Chondrocyte (in vitro differentiated cells): ENCODE data around the gene SPOCK1. TPM values are rescaled to one million over a fixed set of nuclear protein-coding genes. Genes with fewer than 3 reads are reported as not detected.

Experiments
- DNase-seq: peaks from one replicate; pipeline ENCODE4 v3.0.0; 2021; ENCODE audit warnings: mixed read lengths, low spot score
- H3K27ac Mint-ChIP-seq: one replicate; pipeline ENCODE4 v1.8.0; 2021; ENCODE audit warnings: mild to moderate bottlenecking, moderate library complexity, mixed read lengths; ENCODE audit not compliant: unreplicated experiment
- H3K27me3 Mint-ChIP-seq: 2 replicates; pipeline ENCODE4 v1.8.0; 2021; ENCODE audit warnings: low read depth, mixed read lengths
- H3K36me3 Mint-ChIP-seq: 2 replicates; pipeline ENCODE4 v1.8.0; 2021; ENCODE audit warnings: low read depth, mixed read lengths
- H3K4me1 Mint-ChIP-seq: 2 replicates; pipeline ENCODE4 v1.8.0; 2021; ENCODE audit warnings: low read depth, mild to moderate bottlenecking, mixed read lengths
- H3K4me3 Mint-ChIP-seq: one replicate; pipeline ENCODE4 v1.8.0; 2021; ENCODE audit warnings: mild to moderate bottlenecking, moderate library complexity, mixed read lengths; ENCODE audit not compliant: unreplicated experiment
- H3K9me3 Mint-ChIP-seq: 2 replicates; pipeline ENCODE4 v1.8.0; 2021; ENCODE audit warnings: low read depth, mixed read lengths
- total RNA-seq: library from RNA; stranded (reverse); gene quantifications from 3 replicates; pipeline ENCODE4 v1.2.1, GENCODE V29; 2021
- TF ChIP-seq, protein P1 (sequence below): fragments of 200-600 bp; sonication (generic); IDR thresholded peaks from 2 replicates; pipeline ENCODE4 v1.5.0; 2021; ENCODE audit warnings: antibody characterized with exemption, mild to moderate bottlenecking, moderate library complexity

SPOCK1 gene
- total RNA-seq, 1 donor from 2014 or later: 127 TPM

DNA sequence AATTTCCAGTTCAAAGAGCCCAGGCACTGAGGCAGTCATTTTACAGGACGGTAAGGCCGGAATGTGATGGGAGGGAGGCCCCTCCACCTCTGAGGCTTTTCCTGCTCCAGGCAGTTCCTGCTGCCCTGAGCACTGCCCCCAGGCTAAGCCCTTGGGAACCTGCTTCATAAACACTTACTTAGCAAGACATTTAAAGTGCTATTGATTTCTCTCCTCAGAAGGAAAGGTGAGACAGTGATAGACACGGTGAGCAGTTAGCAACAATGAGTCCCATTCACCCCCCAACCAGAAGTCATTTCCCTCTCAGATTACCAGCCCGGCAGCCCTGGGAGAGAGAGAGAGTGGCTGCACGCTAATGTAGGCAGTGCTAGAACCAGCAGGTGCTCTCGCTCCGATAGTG, 462.5 kb downstream of the SPOCK1 start:
- TF ChIP-seq, protein P1, sequence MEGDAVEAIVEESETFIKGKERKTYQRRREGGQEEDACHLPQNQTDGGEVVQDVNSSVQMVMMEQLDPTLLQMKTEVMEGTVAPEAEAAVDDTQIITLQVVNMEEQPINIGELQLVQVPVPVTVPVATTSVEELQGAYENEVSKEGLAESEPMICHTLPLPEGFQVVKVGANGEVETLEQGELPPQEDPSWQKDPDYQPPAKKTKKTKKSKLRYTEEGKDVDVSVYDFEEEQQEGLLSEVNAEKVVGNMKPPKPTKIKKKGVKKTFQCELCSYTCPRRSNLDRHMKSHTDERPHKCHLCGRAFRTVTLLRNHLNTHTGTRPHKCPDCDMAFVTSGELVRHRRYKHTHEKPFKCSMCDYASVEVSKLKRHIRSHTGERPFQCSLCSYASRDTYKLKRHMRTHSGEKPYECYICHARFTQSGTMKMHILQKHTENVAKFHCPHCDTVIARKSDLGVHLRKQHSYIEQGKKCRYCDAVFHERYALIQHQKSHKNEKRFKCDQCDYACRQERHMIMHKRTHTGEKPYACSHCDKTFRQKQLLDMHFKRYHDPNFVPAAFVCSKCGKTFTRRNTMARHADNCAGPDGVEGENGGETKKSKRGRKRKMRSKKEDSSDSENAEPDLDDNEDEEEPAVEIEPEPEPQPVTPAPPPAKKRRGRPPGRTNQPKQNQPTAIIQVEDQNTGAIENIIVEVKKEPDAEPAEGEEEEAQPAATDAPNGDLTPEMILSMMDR: no peak
- H3K36me3 Mint-ChIP-seq: no peaks in the 10 kb centered on the region
- no peaks in the 10 kb centered on the region for H3K9me3 Mint-ChIP-seq
- H3K4me3 Mint-ChIP-seq: no peak overlapping the region
- H3K4me1 Mint-ChIP-seq: peaks cover 5% of the 10 kb centered on the region
- no peak overlapping the region for H3K27ac Mint-ChIP-seq
- H3K27me3 Mint-ChIP-seq: no peaks in the 10 kb centered on the region
- DNase-seq: no peak

DNA sequence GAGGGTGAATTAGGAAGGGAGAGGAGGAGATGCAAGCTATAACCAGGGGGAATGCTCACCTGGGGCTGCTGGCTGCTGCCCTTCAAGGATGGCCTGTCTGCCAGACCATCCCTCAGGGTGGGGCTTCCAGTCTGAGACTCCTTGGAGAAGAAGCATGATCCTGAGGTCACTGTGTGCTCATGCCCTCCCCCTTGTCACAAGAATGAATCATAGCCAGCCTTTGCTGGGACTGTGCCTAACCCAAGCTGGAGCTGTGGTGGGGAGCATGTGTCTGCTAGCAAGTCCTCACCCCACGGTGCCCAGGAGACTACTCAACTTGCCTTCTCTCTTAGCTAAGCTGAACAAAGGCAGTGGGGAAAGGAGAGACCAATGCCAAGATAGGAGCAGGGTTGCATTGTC, 463.6 kb downstream of the SPOCK1 start:
- no peaks in the 10 kb centered on the region for H3K9me3 Mint-ChIP-seq
- no peak overlapping the region for H3K4me3 Mint-ChIP-seq
- peaks cover 5% of the 10 kb centered on the region for H3K4me1 Mint-ChIP-seq
- DNase-seq: no peak
- H3K36me3 Mint-ChIP-seq: no peaks in the 10 kb centered on the region
- no peaks in the 10 kb centered on the region for H3K27me3 Mint-ChIP-seq
- TF ChIP-seq, protein P1: no peak
- H3K27ac Mint-ChIP-seq: no peak overlapping the region

DNA sequence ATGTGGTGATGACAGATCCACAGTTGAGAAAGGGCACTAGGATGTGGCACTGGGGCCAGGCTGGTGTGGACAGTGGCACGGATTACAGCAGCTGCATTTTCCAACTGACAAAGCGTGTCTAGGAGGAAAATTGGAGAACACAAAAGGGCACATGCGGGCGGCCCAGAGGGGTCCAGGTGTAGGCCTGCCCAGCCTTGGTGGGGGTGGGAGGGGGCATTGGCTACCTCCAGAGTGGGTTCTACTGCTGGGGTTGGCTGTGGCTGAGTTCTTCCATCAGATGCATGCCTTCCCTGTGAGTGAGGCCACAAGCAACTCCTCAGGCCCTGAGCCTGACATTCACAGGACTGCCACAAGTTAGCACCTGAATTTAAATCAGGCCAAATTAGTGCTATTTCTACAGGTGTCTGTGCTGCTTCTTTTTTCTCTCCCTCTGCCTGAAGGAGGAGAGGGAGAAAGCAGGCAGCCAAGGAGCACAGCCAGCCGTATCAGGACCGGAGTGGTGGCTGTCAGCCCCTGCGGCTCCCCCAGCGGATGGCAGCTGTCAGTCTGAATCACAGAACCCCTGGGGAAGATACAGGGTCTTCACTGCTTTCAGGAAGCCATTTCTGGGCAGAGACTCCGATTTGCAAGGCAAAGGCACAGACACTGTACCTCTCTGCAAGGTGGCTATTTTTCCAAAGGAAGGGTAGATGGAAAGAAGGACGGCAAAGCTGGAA, 464.2 kb downstream of the SPOCK1 start:
- H3K9me3 Mint-ChIP-seq: no peaks in the 10 kb centered on the region
- H3K27me3 Mint-ChIP-seq: no peaks in the 10 kb centered on the region
- no peak for DNase-seq

DNA sequence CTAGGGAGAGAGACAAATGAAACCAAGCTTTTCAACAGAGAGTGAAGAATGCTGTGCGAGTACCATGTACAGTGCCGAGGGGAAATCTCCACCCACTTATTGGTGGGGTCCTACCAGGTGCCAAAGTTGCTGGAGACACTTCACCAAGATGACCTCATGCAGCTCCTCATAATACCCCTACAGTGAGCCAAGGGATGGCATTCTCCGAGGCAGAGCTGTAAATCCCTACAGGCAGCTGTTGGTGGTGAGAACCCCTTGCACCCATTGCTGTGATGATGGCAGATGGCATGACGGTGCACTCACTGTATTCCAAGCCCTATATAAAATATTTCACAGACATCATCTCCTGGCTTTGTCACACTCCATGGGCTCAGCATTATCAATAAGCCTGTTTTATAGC, 464.9 kb downstream of the SPOCK1 start:
- no peak overlapping the region for H3K27ac Mint-ChIP-seq
- no peak overlapping the region for H3K4me3 Mint-ChIP-seq
- peaks cover 5% of the 10 kb centered on the region for H3K4me1 Mint-ChIP-seq
- H3K27me3 Mint-ChIP-seq: no peaks in the 10 kb centered on the region
- TF ChIP-seq, protein P1: no peak
- H3K9me3 Mint-ChIP-seq: no peaks in the 10 kb centered on the region
- DNase-seq: no peak
- no peaks in the 10 kb centered on the region for H3K36me3 Mint-ChIP-seq

More for the DNA sequence above, 464.2 kb downstream of the SPOCK1 start:
- Mint-ChIP-seq H3K36me3 (no peaks in the 10 kb centered on the region), H3K4me1 (peaks cover 5% of the 10 kb centered on the region), H3K4me3 (no peak overlapping the region), H3K27ac (no peak overlapping the region)
- TF ChIP-seq, protein P1: no peak

DNA sequence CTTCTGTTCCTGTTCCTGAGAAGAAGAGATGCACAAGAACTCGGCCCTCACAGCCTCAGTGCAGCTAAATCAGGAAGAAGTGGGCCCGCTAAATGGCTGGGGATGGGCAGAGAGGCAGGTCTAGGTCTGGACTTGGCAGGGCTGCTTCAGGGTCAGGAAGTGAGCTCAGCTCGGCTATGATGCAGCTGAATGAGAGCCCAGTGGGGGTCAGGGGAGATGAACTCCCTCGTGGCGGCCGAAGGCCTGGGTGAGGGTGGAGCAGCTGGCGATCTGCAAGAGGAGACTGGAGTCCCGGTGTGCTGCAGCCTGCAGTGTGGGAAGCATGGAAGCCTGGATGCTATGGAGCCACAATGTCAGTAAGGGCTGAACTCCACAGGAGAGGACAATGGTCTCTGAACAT, 466.2 kb downstream of the SPOCK1 start:
- Mint-ChIP-seq H3K36me3 (no peaks in the 10 kb centered on the region), H3K4me3 (no peak overlapping the region), H3K27me3 (no peaks in the 10 kb centered on the region), H3K27ac (no peak overlapping the region), H3K9me3 (no peaks in the 10 kb centered on the region), H3K4me1 (peaks cover 5% of the 10 kb centered on the region)
- DNase-seq: peak; percentile 79
- TF ChIP-seq, protein P1: no peak
